H1 (cell line): Measurements from ENCODE around the gene OR2F2. TPM values are rescaled to one million over a fixed set of nuclear protein-coding genes. Genes with fewer than 3 reads are reported as not detected.

Source experiments
- POU5F1 ChIP-seq: IDR thresholded peaks from 2 replicates; pipeline ENCODE4 v1.6.1; 2011; ENCODE audit warnings: low read depth, mild to moderate bottlenecking, low read length, moderate library complexity
- RXRA ChIP-seq: IDR thresholded peaks from 2 replicates; pipeline ENCODE4 v1.6.1; 2011; ENCODE audit warnings: low read depth, mild to moderate bottlenecking, low read length, moderate library complexity; ENCODE audit not compliant: insufficient read depth
- SAP30 ChIP-seq: fragments of 300-600 bp; sonication (generic); IDR thresholded peaks from 2 replicates; pipeline ENCODE4 v1.7.1; 2012; ENCODE audit warnings: low read length, moderate library complexity, mild to moderate bottlenecking, inconsistent platforms; ENCODE audit not compliant: insufficient read depth, insufficient replicate concordance
- SIX5 ChIP-seq: IDR thresholded peaks from 2 replicates; pipeline ENCODE4 v1.6.1; 2011; ENCODE audit warnings: mild to moderate bottlenecking, low read depth, low read length
- TBP ChIP-seq: IDR thresholded peaks from 2 replicates; pipeline ENCODE4 v1.6.1; 2011; ENCODE audit warnings: low read depth, low read length, improper control_type of control experiment
- polyA plus RNA-seq, 7 experiments: library from polyadenylated mRNA; depleted of rRNA in 3 of 7; stranded (reverse) in 5 of 7; unstranded in 2 of 7; fragments of >200 nt in 5 of 7; fragments of 200-250 nt in 2 of 7; gene quantifications; 1 replicate in 5 of 7; 2 replicates in 1 of 7; 4 replicates in 1 of 7; pipeline versions ENCODE4 v1.2.1 to v1.2.3, GENCODE V29; 2011 to 2013; ENCODE audit warnings: missing spikeins in 2 of 7, mixed read lengths in 2 of 7
- total RNA-seq: library from RNA; stranded (reverse); fragmentation: NEBNext Ultra II Directional; extraction: Animal tissue kit (Norgen Biotek cat#: 25700); gene quantifications from 2 replicates; pipeline ENCODE4 v1.2.1, GENCODE V29; 2021

OR2F2 gene
- total and polyA plus RNA-seq, 2 of the 8 experiments (the other 6 are each of a cell fraction or from before 2014, with no cell fraction given), result not detected

- TF ChIP-seq SAP30, result no peak
- no peak for TF ChIP-seq POU5F1
- no peak for TF ChIP-seq TBP
- TF ChIP-seq RXRA, result no peak
- no peak for TF ChIP-seq SIX5
Observed at GRCh38 chr7:143958781-143959180, 23.7 kb downstream of the OR2F2 start (continued).
